Ishikawa (cell line): Measurements from ENCODE around the gene EFEMP2.

ENCODE experiments used
- CEBPB ChIP-seq: IDR thresholded peaks from 2 replicates; pipeline ENCODE4 v1.6.1; 2012
- EGR1 ChIP-seq: IDR thresholded peaks from 2 replicates; pipeline ENCODE4 v1.6.1; 2012
- EP300 ChIP-seq: IDR thresholded peaks from 2 replicates; pipeline ENCODE4 v1.6.1; 2012; ENCODE audit warnings: borderline replicate concordance
- MAX ChIP-seq: IDR thresholded peaks from 2 replicates; pipeline ENCODE4 v1.6.1; 2012
- NFIC ChIP-seq: IDR thresholded peaks from 2 replicates; pipeline ENCODE4 v1.6.1; 2012
- RAD21 ChIP-seq: IDR thresholded peaks from 2 replicates; pipeline ENCODE4 v1.6.1; 2012; ENCODE audit warnings: low read depth
- REST ChIP-seq: IDR thresholded peaks from 2 replicates; pipeline ENCODE4 v1.6.1; 2012; ENCODE audit warnings: low read depth, mild to moderate bottlenecking
- TEAD4 ChIP-seq: IDR thresholded peaks from 2 replicates; pipeline ENCODE4 v1.6.1; 2012
- USF1 ChIP-seq: IDR thresholded peaks from 2 replicates; pipeline ENCODE4 v1.6.1; 2012
- YY1 ChIP-seq: IDR thresholded peaks from 2 replicates; pipeline ENCODE4 v1.6.1; 2012; ENCODE audit warnings: low read depth

GRCh38 chr11:65861165-65861505 is 11.5 kb downstream of the EFEMP2 start:
- no peak for TF ChIP-seq TEAD4
- TF ChIP-seq REST, result no peak
- no peak for TF ChIP-seq USF1
- no peak for TF ChIP-seq NFIC
- TF ChIP-seq RAD21, result no peak
- no peak for TF ChIP-seq EGR1
- TF ChIP-seq CEBPB, result no peak
- TF ChIP-seq YY1, result no peak
- no peak for TF ChIP-seq MAX
- no peak for TF ChIP-seq EP300
